Kidney (tissue), 14 donors: Measurements from ENCODE around the gene TFAP2C. TPM values are rescaled to one million over a fixed set of nuclear protein-coding genes. Genes with fewer than 3 reads are reported as not detected.

Experiments
- DNase-seq, 5 donors: peaks; one replicate each; pipeline ENCODE4 v3.0.0-alpha.2; 2013 to 2020
- FAIRE-seq: peaks from 2 replicates; lab custom pipeline; 2012; peaks lifted over from hg19 to GRCh38; lab: Jason Lieb, UNC
- H3K27ac ChIP-seq, 2 donors: one replicate each; pipeline ENCODE4 v1.7.0; 2013; ENCODE audit warnings: low read depth in 2 of 2, low read length in 2 of 2, inconsistent platforms in 1 of 2
- H3K27me3 ChIP-seq: one replicate; pipeline ENCODE4 v1.7.1; 2013; ENCODE audit warnings: low read length, inconsistent platforms; ENCODE audit not compliant: control insufficient read depth, insufficient read depth
- H3K36me3 ChIP-seq, 3 donors: one replicate each; pipeline versions ENCODE4 v1.7.0 to v1.7.1; 2013; ENCODE audit warnings: low read length in 3 of 3, control low read depth in 1 of 3, inconsistent platforms in 1 of 3; ENCODE audit not compliant: insufficient read depth in 3 of 3, control insufficient read depth in 2 of 3
- H3K4me1 ChIP-seq, 3 donors: one replicate each; pipeline versions ENCODE4 v1.7.0 to v1.7.1; 2013; ENCODE audit warnings: low read length in 3 of 3, inconsistent platforms in 1 of 3, low read depth in 1 of 3; ENCODE audit not compliant: control insufficient read depth in 2 of 3, insufficient read depth in 2 of 3
- H3K4me3 ChIP-seq, 3 donors: one replicate each; pipeline versions ENCODE4 v1.7.0 to v1.8.1; 2013; ENCODE audit warnings: low read length in 3 of 3, control low read depth in 1 of 3, inconsistent platforms in 1 of 3
- H3K9ac ChIP-seq, 3 donors: one replicate each; pipeline versions ENCODE4 v1.7.0 to v1.7.1; 2013; ENCODE audit warnings: low read length in 3 of 3, control low read depth in 1 of 3, inconsistent platforms in 1 of 3
- H3K9me3 ChIP-seq, 3 donors: one replicate each; pipeline versions ENCODE4 v1.7.0 to v1.7.1; 2013; ENCODE audit warnings: low read length in 3 of 3, control low read depth in 1 of 3, inconsistent platforms in 1 of 3; ENCODE audit not compliant: control insufficient read depth in 2 of 3, insufficient read depth in 1 of 3
- intact Hi-C: fragments of 100-400 bp; cut with DNase I; formaldehyde crosslinking; loops from one replicate; pipeline ENCODE4 v1.11.1; 2022
- polyA plus RNA-seq: library from polyadenylated mRNA; stranded (reverse); fragments of 350-450 nt; fragmentation: Illumina TruSeq; extraction: RNeasy Lipid Tissue Mini Kit (QIAGEN cat#74804); gene quantifications from one replicate; pipeline ENCODE4 v1.2.3, GENCODE V29; 2014; ENCODE audit warnings: low read depth, low replicate concordance; ENCODE audit not compliant: insufficient read depth
- total RNA-seq: library from RNA; stranded (reverse); fragmentation: NEBNext Ultra II Directional; extraction: Animal tissue kit (Norgen Biotek cat#: 25700); gene quantifications from one replicate; pipeline ENCODE4 v1.2.1, GENCODE V29; 2021
- TF ChIP-seq, protein P1 (sequence below): IDR thresholded peaks from 3 replicates; pipeline ENCODE4 v1.5.1; 2012; ENCODE audit warnings: mild to moderate bottlenecking, moderate library complexity, borderline replicate concordance; ENCODE audit not compliant: insufficient read depth; ENCODE audit errors: extremely low read depth
- donor health status: control.
- donor health status: control.
- donor health status: control.
- donor health status: control.
- donor health status: control.
- donor health status: DM: yes; HTN: yes; CAD: no.
- donor health status: Normal renal cell carcinoma (clear cell type).

Gene TFAP2C
- total and polyA plus RNA-seq, 2 donors from 2014 or later, result 0.65 to 1.4 TPM

GRCh38 chr20:56636716-56637115 lies 7.6 kb downstream of the TFAP2C start:
- FAIRE-seq (no peak), DNase-seq (no peak)
- no peak overlapping the region for H3K27ac ChIP-seq
- H3K9ac ChIP-seq, result no peak overlapping the region
- H3K9me3 ChIP-seq, result no peaks in the 10 kb centered on the region
- TF ChIP-seq, protein P1, sequence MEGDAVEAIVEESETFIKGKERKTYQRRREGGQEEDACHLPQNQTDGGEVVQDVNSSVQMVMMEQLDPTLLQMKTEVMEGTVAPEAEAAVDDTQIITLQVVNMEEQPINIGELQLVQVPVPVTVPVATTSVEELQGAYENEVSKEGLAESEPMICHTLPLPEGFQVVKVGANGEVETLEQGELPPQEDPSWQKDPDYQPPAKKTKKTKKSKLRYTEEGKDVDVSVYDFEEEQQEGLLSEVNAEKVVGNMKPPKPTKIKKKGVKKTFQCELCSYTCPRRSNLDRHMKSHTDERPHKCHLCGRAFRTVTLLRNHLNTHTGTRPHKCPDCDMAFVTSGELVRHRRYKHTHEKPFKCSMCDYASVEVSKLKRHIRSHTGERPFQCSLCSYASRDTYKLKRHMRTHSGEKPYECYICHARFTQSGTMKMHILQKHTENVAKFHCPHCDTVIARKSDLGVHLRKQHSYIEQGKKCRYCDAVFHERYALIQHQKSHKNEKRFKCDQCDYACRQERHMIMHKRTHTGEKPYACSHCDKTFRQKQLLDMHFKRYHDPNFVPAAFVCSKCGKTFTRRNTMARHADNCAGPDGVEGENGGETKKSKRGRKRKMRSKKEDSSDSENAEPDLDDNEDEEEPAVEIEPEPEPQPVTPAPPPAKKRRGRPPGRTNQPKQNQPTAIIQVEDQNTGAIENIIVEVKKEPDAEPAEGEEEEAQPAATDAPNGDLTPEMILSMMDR, result no peak
- peaks cover 31% of the 10 kb centered on the region for H3K27me3 ChIP-seq
- H3K4me3 ChIP-seq, result no peak overlapping the region
- no peaks in the 10 kb centered on the region for H3K4me1 ChIP-seq
- no peaks in the 10 kb centered on the region for H3K36me3 ChIP-seq
- intact Hi-C loops, result no loop called here

DNA sequence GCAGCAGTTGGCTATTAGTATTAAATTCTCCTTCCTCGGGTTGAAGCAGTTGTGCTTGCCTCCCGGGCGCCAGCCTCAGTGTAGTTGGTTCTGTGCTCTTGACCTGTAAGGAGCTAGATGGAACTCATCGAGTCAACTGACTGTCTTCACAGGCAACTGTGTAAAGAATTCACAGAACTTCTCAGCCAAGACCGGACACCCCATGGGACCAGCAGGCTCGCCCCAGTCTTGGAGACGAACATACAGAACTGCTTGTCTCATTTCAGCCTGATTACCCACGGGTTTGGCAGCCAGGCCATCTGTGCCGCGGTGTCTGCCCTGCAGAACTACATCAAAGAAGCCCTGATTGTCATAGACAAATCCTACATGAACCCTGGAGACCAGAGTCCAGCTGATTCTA lies 8.5 kb downstream of the TFAP2C start:
- no peak for FAIRE-seq
- no peak overlapping the region for H3K9ac ChIP-seq

GRCh38 chr20:56646599-56646998 lies 17.5 kb downstream of the TFAP2C start:
- Histone ChIP-seq H3K27me3 (no peaks in the 10 kb centered on the region), H3K4me1 (no peaks in the 10 kb centered on the region), H3K36me3 (no peaks in the 10 kb centered on the region), H3K4me3 (no peak overlapping the region), H3K27ac (no peak overlapping the region), H3K9me3 (no peaks in the 10 kb centered on the region), H3K9ac (no peak overlapping the region)
- peak in 1 of 5 donors; percentile 29 for DNase-seq
- FAIRE-seq, result no peak
- intact Hi-C loops, result no loop called here
- TF ChIP-seq, protein P1, result no peak

More for the DNA sequence above, 8.5 kb downstream of the TFAP2C start:
- H3K36me3 ChIP-seq, result no peaks in the 10 kb centered on the region
- no peak overlapping the region for H3K27ac ChIP-seq
- peaks cover 22% of the 10 kb centered on the region for H3K27me3 ChIP-seq
- H3K4me3 ChIP-seq, result no peak overlapping the region
- no peaks in the 10 kb centered on the region for H3K9me3 ChIP-seq
- no peaks in the 10 kb centered on the region for H3K4me1 ChIP-seq
- DNase-seq, result peak in 1 of 5 donors; percentile 45
- TF ChIP-seq, protein P1, result no peak
- intact Hi-C loops, result no loop called here

DNA sequence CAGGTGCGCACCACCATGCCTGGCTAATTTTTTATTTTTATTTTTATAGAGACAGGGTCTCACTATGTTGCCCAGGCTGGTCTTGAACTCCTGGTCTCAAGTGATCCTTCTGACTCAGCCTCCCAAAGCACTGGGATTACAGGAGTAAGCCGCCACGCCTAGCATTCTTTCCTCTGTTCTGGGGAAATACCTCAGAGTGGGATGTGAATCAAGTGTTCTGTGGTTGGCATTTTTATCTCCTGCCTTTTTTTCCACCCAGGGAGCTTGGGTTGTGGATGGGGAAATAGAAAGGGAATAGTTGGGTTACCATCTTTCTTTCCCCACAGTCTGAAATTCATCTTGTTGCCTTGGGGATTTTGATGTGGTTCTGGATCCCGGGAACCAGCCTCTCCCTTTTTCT lies 24.1 kb downstream of the TFAP2C start:
- intact Hi-C loops, result no loop called here
- TF ChIP-seq, protein P1, result no peak
- Histone ChIP-seq H3K36me3 (no peaks in the 10 kb centered on the region), H3K9me3 (no peaks in the 10 kb centered on the region), H3K9ac (no peak overlapping the region), H3K27me3 (no peaks in the 10 kb centered on the region), H3K27ac (no peak overlapping the region), H3K4me1 (no peaks in the 10 kb centered on the region), H3K4me3 (no peak overlapping the region)
- DNase-seq, result no peak
- no peak for FAIRE-seq
